SU-DHL-6 (cell line): Measurements from ENCODE around the gene KCP.

ENCODE experiments used
- H2AFZ ChIP-seq: fragments of 200-600 bp; sonication (generic); 2 replicates; pipeline ENCODE4 v1.6.1; 2014; ENCODE audit warnings: low read depth, mild to moderate bottlenecking, moderate library complexity, mixed read lengths, antibody characterized with exemption, low read length; ENCODE audit not compliant: severe bottlenecking
- H3F3A ChIP-seq: fragments of 200-600 bp; shearing (Covaris generic); 2 replicates; pipeline ENCODE4 v1.6.0; 2016; ENCODE audit warnings: antibody characterized with exemption, mild to moderate bottlenecking; ENCODE audit not compliant: insufficient read depth
- H3K27ac ChIP-seq: fragments of 200-600 bp; sonication (generic); 2 replicates; pipeline ENCODE4 v1.5.1; 2016; ENCODE audit warnings: low read depth, mild to moderate bottlenecking, low read length, moderate library complexity, mixed read lengths
- H3K27me3 ChIP-seq: fragments of 200-600 bp; sonication (generic), shearing (Covaris generic); 2 replicates; pipeline ENCODE4 v1.6.0; 2014; ENCODE audit warnings: mild to moderate bottlenecking, low read length
- H3K36me3 ChIP-seq: fragments of 200-600 bp; sonication (generic); 2 replicates; pipeline ENCODE4 v1.6.1; 2014; ENCODE audit warnings: mild to moderate bottlenecking, low read length, mixed read lengths
- H3K4me2 ChIP-seq: fragments of 300-600, 200-600 bp; shearing (Covaris generic), sonication (generic); 2 replicates; pipeline ENCODE4 v1.6.0; 2014; ENCODE audit warnings: low read length, low read depth, mild to moderate bottlenecking; ENCODE audit not compliant: poor library complexity, severe bottlenecking
- H3K4me3 ChIP-seq: fragments of 200-600 bp; sonication (generic); 2 replicates; pipeline ENCODE4 v1.5.1; 2014; ENCODE audit warnings: antibody characterized with exemption, low read length, mild to moderate bottlenecking, mixed read lengths; ENCODE audit not compliant: insufficient read depth, poor library complexity, severe bottlenecking
- H3K79me2 ChIP-seq: fragments of 200-600 bp; sonication (generic); 2 replicates; pipeline ENCODE4 v1.6.1; 2014; ENCODE audit warnings: mild to moderate bottlenecking, low read length, moderate library complexity; ENCODE audit not compliant: insufficient read depth
- H3K9ac ChIP-seq: fragments of 200-600 bp; sonication (generic); 2 replicates; pipeline ENCODE4 v1.7.0; 2014; ENCODE audit warnings: mild to moderate bottlenecking, low read length
- H3K9me2 ChIP-seq: fragments of 200-600 bp; sonication (generic); replicated peaks from 2 replicates; pipeline ENCODE4 v1.6.1; 2014; ENCODE audit warnings: low read length; ENCODE audit not compliant: insufficient read depth
- H3K9me3 ChIP-seq: fragments of 200-600 bp; sonication (generic); 2 replicates; pipeline ENCODE4 v1.6.1; 2014; ENCODE audit warnings: low read length, mixed read lengths; ENCODE audit not compliant: insufficient read depth
- H4K20me1 ChIP-seq: fragments of 200-600 bp; sonication (generic); 2 replicates; pipeline ENCODE4 v1.6.1; 2014; ENCODE audit warnings: low read depth, mild to moderate bottlenecking, antibody characterized with exemption, low read length, moderate library complexity, mixed read lengths
- CTCF ChIP-seq: fragments of 200-600 bp; sonication (generic); IDR thresholded peaks from one replicate; pipeline ENCODE4 v1.5.1; 2017; ENCODE audit warnings: antibody characterized with exemption, mild to moderate bottlenecking, low read length, moderate library complexity; ENCODE audit not compliant: insufficient read depth, poor library complexity, severe bottlenecking
- EZH2phosphoT487 ChIP-seq: fragments of 200-600 bp; sonication (generic), shearing (Covaris generic); conservative IDR thresholded peaks from 2 replicates; pipeline ENCODE4 v1.6.1; 2018; ENCODE audit warnings: mild to moderate bottlenecking, antibody characterized with exemption, low read length, moderate library complexity, mixed read lengths

The KCP gene

GRCh38 chr7:128879939-128880746 lies 30.4 kb downstream of the KCP start:
- H3K9me2 ChIP-seq = no peaks in the 10 kb centered on the region

GRCh38 chr7:128879461-128879938 lies 31.0 kb downstream of the KCP start:
- Histone ChIP-seq H3K27me3 (no peaks in the 10 kb centered on the region), H3K9ac (no peak overlapping the region), H2AFZ (no peak overlapping the region), H4K20me1 (no peaks in the 10 kb centered on the region), H3K36me3 (no peaks in the 10 kb centered on the region), H3K9me2 (no peaks in the 10 kb centered on the region), H3K4me3 (no peak overlapping the region), H3K79me2 (no peaks in the 10 kb centered on the region), H3K9me3 (no peaks in the 10 kb centered on the region), H3K27ac (no peak overlapping the region), H3K4me2 (no peak overlapping the region), H3F3A (no peaks in the 10 kb centered on the region)
- TF ChIP-seq EZH2phosphoT487 = no peak
- TF ChIP-seq CTCF = no peak

More at GRCh38 chr7:128879939-128880746, 30.4 kb downstream of the KCP start:
- Histone ChIP-seq H3K4me3 (no peak overlapping the region), H3K79me2 (no peaks in the 10 kb centered on the region), H4K20me1 (no peaks in the 10 kb centered on the region), H3K27me3 (no peaks in the 10 kb centered on the region), H3K9ac (no peak overlapping the region), H3K36me3 (no peaks in the 10 kb centered on the region), H3K4me2 (no peak overlapping the region), H2AFZ (no peak overlapping the region), H3K27ac (no peak overlapping the region), H3K9me3 (no peaks in the 10 kb centered on the region), H3F3A (no peaks in the 10 kb centered on the region)
- TF ChIP-seq CTCF (no peak), EZH2phosphoT487 (no peak)

- H4K20me1 ChIP-seq = no peaks in the 10 kb centered on the region
Observed at GRCh38 chr7:128878226-128879105, 32.0 kb downstream of the KCP start.

More at GRCh38 chr7:128878226-128879105, 32.0 kb downstream of the KCP start:
- H3K9me3 ChIP-seq = no peaks in the 10 kb centered on the region
- no peak overlapping the region for H3K4me3 ChIP-seq
- no peaks in the 10 kb centered on the region for H3K9me2 ChIP-seq
- no peaks in the 10 kb centered on the region for H3K27me3 ChIP-seq
- H3F3A ChIP-seq = no peaks in the 10 kb centered on the region
- H3K9ac ChIP-seq = no peak overlapping the region
- no peaks in the 10 kb centered on the region for H3K36me3 ChIP-seq
- TF ChIP-seq CTCF (no peak), EZH2phosphoT487 (no peak)
- H3K4me2 ChIP-seq = no peak overlapping the region
- H2AFZ ChIP-seq = no peak overlapping the region
- no peak overlapping the region for H3K27ac ChIP-seq
- H3K79me2 ChIP-seq = no peaks in the 10 kb centered on the region
